Pulmonary artery endothelial cell (primary cell): ENCODE measurements around the gene FIBCD1. TPM values are rescaled to one million over a fixed set of nuclear protein-coding genes. Genes with fewer than 3 reads are reported as not detected.

Experiments used
- DNase-seq: peaks from one replicate; pipeline ENCODE4 v3.0.0-alpha.2; 2011; ENCODE audit warnings: low read depth, low spot score
- total RNA-seq: library from RNA; depleted of rRNA; stranded (reverse); fragments of >200 nt; gene quantifications from 2 replicates; pipeline ENCODE4 v1.2.3, GENCODE V29; 2014

Gene FIBCD1, protein sequence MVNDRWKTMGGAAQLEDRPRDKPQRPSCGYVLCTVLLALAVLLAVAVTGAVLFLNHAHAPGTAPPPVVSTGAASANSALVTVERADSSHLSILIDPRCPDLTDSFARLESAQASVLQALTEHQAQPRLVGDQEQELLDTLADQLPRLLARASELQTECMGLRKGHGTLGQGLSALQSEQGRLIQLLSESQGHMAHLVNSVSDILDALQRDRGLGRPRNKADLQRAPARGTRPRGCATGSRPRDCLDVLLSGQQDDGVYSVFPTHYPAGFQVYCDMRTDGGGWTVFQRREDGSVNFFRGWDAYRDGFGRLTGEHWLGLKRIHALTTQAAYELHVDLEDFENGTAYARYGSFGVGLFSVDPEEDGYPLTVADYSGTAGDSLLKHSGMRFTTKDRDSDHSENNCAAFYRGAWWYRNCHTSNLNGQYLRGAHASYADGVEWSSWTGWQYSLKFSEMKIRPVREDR
- total RNA-seq = not detected in 2 replicates

DNA sequence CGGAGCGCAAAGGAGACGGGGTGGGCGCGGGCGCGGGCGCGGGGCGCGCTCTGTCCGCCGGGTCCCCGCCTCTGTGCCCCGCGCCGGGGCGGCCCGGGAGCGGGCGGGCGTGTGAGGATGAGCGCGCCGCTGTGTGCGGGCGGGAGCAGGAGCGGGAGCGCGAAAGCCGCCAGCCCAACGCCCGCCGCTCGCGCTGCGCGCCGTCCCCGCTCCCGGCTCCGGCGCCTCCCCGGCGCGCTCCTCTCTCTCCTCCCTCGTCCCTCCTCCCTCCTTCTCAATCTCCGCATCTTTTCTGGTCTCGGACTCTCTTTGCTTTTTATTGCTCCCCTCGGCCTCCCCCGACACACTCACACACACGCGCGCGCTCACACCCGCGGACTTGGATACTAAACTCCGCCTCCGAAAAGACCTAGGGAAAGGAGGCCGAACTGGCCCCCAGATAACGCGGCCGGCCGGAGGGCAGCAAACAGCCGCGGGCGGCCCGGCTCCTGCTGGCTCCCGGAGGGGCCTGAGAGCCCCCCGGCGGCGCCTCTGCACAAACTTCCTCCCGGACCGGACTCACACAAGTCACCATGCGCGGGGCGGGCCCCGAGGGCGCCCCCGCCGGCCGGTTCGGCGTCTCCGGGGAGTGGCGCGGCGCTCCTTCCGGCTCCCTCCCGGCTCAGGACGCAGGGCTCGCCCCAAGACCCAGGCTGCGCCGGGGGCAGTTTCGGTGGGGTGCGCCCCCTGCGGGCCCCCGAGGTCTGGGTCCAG lies at the start of gene FIBCD1:
Gene FIBCD1 (minus strand): TSS at position 596 of the 753 bp plus-strand sequence. CDS start 640 bp downstream, outside the sequence.
- no peak for DNase-seq

DNA sequence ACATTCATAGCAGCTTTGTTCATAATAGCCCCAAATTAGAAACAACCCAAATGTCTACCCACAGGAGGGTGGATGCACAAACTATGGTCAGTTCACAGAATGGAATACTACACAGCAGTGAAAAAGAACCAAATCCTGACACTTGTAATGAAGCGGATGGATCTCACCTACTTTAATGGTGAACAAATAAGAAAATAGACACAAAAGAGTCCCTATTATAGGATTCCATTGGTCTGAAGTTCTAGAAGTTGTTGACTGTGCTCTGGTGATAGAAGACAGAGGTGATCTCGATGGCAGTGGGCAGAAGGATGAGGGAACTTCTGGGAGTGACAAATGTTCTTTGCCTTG lies 49.3 kb upstream of the FIBCD1 start:
- DNase-seq = no peak

DNA sequence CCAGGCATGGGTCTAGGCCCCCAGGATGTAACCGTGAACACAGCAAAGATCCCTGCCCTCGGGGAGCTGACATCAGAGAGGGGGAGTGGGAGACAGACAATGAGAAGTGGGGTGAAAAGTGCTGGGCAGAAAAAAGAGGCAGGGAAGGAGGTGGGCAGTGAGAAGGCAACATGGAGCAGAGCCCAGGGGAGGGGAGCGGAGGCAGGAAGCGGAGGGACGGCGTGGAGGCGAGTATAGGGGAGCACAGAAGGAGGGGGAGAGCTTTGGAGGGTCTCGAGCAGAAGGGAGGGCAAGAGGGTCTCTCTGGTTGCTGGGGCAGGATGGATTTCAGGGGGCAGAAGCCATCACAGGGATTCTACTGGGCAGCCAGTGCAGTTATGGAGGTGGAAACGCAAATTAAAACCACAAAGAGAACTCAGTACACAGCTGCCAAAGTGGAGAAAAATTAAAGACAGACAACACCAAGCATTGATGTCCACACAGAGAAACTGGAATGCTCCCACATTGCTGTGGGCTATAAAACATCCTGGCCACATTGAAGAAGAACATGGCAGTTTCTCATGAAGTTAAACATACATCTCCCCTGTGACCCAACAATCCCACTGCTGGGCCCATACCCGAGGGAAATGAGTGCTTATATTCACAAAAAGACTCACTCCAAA lies 48.8 kb upstream of the FIBCD1 start:
- DNase-seq = no peak

DNA sequence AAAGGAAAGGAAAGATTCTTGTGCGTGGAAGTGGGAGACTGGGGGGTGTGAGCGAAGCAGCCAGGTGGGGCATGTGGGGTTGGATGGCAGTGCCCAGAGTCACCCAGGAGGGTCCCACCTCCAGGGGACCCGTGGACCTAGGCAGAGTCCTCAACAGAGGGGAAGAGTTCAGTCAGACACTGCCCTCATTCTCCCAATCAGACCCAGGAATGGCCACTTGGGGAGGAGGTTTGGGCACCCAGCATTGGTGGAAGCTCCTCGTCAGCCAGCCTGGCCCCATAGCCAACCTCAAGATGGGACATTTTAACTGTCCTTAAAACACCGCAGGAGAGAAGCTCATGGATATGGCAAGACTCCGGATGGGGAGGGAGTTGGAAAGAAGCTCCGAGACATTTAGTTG lies 48.0 kb upstream of the FIBCD1 start:
- no peak for DNase-seq

DNA sequence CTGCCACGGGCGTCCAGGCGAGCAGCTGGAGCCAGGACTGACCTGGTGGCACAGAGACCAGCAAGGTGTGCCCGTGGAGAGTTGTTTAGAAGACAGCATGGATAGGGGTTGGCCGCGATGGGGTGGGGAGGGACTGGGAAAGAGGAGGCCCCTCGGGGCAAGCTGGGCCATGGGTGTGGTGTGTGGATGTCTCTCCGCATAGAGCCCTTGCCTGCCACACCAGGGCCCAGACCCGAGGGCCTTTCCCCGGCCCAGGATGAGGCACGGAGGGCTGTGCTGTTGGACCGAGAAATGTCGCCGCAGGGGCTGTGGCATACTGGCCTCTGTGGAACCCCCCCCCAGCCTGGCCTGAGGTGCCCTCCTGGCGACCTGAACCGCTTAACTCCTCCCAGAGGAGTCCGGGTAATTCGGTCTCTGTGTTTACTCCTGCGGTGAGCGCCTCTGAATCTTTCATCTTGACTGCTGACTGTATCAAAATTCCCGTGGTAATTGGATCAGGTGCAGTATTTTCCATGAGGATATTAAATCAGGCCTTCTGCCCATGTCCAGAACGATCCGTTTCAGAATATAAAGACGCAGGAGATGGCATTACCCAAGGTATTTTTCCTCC lies 47.4 kb upstream of the FIBCD1 start:
- DNase-seq = no peak

DNA sequence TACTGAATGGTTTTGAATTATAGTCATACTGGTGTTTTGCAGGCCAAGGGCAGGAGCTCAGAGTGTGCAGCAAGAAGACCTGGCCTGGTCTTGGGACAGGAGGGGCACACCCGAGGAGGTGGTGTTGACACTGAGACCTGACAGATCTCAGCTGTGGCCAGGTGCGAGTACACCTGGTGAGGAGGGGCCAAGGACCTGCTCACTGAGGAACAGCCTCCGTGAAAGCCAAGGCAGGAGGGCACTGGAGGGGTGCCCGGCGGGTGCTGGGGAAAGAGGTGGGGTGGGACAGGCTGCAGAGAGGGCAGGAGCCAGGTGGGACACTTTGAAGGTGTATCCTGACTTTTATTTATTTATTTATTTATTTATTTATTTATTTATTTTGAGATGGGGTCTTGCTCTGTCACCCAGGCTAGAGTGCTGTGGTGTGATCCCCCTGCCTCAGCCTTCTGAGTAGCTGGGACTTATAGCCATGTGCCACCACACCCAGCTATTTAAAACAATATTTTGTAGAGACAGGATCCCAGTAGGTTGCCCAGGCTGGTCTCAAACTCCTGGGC lies 46.6 kb upstream of the FIBCD1 start:
- DNase-seq = no peak

DNA sequence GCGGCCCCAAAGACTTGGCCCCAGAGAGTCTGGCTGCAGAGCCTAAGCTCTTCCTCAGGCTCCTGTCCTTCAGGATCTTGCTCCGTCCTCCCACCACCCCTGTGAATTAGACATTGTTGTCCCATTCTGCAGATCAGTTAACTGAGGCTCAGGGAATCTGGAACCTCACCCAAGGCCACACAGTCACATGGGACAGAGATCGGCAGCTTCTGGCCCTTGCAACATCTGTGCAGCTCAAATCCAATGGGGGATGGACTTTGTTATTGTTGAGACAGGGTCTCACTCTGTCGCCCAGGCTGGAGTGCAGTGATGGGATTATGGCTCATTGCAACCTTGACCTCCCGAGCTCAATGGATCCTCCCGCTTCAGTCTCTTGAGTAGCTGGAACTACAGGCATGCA lies 46.0 kb upstream of the FIBCD1 start:
- DNase-seq = no peak

DNA sequence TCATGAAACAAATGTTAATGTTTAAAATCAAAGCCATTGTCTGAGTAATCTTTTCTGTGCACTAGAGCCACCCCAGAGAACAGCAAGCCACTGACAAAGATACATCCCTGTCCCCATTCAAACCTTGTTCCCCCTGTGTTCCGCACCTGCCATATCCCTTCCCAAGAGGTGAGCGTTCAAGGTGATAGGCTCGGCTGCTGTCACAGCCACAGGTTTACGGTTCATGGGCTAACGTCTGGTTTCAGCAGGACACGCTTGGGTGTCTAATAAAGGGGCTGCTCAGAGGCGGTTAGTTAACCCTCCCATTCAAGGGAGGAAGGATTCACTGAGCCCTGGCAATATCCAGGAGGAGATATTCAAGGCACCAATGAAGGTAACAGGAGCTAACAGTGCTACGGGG lies 45.5 kb upstream of the FIBCD1 start:
- no peak for DNase-seq

DNA sequence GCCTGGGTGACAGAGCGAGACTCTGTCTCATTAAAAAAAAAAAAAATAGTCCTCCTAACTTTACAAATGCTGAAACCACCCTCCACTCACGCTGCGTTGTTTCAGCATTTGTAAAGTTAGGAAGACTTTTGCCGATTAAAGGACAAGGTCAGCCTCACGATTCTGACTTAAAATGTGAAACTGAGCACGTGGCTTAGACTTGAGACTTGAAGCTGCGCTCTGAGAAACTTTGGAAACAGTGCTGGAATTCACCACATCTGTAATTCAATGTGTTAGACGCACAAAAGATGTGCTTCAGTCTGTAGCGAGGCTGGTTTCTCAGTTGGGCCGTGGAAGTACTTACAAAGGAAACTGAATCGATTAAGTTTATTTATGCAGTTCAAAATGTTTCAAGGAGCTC lies 44.9 kb upstream of the FIBCD1 start:
- DNase-seq = no peak

DNA sequence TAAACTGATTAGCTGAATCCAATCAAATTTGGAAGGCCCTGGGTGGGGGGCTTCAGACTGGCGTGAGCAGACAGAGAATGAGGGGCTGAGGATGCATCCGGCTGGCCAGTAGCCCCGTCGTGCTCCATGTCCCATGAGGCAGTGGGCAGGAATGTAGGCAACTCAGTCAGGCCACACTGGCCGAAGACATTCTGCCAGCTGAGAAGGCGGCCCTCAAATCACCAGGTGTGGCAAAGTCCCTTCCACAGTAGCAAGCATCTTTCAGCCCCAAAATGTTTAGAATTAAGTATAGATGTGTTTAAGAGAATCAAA lies 44.3 kb upstream of the FIBCD1 start:
- no peak for DNase-seq

DNA sequence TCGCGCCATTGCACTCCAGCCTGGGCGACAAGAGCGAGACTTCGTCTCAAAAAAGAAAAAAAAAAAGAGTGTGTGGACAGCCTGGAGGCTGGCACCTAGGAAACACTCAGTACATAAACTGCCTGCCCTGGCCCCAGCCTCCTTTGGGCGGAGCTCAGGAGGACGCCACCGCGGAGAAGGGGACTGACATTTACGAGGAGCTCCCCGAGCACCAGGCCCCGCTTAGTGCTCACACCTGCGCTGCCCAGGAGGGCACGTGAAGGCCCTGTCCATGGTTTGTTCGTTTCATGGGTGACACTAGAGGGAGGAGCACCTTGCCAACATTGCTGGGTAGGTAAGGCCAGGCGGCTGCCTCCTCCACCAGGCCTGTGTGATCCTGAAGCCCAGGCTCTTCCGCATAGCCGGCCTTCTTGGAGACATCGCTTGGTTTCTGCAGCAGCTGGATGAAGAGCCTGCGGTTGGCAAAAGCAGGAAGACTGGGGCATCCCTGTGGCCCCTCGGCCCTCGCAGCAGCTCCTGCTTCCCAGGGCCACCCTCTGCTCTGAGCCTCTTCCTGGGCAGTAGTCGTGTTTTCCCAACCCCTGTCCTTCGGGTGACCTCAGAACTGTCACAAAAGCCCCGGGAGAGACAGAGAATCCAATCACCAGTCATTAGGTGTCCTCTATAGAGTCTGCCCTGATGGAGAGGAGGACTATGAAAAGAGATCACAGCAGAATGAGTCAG lies 43.8 kb upstream of the FIBCD1 start:
- no peak for DNase-seq

DNA sequence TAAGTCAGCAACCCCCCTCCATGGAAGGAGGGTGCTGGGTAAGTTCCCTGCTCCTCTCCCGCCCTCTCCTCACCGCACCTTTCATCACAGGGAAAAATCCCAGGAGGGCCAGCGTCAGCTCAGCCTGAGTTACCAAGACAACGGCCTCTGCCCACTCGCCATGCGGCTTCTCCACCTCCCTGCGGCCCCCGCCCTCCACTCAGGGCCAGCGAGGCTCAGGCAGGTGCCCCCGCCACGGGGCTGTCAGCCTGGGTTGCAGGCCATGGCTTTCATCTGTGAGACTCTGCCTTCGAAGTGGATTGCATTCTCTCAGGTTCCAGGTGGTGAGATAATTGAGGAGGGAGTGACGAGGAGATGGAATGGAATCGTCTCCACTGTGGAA lies 42.7 kb upstream of the FIBCD1 start:
- no peak for DNase-seq

DNA sequence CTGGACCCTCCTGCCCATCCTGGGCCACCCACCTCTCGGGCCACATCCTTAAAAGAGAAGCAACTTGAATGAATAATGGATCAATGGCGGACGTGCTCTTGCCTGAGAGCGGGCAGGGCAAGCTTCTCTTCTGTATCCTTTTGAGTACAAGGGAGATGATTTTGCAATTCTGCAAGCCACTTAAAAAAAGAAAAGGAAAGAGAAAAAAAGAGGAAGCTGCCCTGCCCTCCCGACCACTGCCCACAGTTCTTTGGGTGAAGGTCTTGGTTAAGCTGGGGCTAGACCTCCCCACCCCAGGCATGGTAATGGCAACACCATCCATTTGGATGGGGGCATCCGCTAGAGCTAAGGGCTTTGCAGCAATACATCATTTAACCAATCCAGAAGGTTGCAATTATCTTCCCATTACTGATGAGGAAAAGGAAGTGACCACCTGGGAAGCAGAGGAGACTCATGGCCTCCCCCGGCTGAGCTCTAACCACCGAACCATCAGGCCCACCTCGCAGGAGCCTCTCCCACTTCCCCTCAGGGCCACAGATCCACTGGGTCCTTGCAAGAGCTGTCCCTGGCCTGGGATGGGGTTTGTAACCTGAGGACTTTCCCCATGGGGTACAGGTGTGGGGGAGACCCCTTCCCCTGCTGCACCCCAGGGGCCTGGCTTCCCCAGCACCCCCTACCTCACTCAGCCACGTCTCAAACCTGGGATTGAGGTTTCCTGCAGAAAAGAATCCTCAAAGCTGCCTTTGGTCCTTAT lies 42.1 kb upstream of the FIBCD1 start:
- no peak for DNase-seq

DNA sequence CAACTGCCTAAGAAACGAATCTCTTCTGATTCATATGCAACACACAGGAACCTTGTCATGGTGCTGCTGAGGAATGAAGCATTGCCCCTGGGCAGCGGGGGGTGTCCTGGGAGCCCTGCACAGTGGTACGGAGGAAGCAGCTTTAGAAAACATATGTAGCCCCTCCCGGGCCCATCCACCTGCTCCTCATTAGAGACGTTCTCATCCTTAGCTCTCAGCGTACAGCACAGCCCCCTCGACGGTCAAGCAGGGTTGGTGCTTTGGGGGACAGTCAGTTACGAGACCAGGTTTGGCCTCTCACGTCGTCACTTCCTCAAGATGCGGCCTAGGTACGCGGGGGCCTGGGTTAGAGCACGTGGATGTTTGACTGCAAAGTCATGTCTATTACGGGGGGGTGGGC lies 41.5 kb upstream of the FIBCD1 start:
- DNase-seq = no peak

DNA sequence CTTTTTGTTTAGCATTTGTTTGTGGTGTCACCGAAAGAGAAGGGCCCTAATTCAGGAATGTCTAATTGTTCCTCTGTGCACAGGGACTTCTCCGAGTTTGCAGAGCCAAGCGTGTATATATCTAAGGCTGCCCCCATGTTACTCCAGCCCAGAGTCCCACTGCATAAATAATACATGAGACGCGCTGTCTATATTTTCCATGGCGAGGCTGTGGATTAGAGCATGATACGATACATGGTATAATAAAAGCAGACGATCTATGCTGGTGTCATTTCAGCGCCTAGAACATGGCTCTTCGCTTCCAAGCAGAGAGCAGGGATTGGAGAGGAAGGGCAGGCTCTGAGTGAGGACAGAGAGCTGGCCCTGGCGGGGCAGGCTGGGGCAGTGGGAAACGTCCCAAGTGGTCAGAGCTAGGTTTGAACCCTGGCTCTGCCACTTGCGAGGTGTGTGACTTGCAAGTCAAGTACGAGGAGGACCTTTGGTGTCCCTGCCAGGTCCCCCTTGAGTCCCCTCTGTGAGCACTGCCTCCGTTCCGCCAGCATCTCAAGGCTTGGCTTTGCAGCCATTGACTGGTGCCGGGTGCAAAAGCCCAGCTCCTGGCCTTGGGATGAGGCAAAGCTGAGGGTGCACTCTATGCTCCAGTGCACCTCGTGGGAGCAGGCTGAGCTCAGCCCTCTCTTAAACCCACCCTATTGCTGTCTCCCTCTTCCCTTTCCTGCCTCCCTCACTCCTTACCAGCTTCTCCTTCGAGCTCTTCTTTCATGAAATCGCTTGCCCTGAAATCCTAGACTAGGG lies 40.7 kb upstream of the FIBCD1 start:
- no peak for DNase-seq

DNA sequence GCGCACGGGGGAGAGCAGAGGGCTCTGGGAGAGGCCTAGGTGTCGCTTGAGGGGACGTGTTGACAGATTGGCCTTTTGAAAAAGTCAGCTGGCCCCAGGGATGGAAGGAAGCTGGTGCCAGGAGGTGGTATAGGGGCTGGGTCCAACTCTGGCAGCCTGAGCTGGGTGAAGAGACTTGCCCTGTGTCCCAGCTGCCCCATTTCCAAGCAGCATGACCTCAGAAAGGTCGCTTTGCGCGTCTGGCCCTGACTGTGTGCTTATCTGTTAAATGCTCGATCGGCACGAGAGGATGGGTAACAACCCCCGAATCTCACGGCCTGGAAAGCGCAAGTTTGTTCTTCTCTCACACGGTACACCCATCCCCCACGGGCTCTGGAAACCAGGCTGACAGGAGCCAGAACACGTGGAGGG lies 38.8 kb upstream of the FIBCD1 start:
- DNase-seq = no peak

DNA sequence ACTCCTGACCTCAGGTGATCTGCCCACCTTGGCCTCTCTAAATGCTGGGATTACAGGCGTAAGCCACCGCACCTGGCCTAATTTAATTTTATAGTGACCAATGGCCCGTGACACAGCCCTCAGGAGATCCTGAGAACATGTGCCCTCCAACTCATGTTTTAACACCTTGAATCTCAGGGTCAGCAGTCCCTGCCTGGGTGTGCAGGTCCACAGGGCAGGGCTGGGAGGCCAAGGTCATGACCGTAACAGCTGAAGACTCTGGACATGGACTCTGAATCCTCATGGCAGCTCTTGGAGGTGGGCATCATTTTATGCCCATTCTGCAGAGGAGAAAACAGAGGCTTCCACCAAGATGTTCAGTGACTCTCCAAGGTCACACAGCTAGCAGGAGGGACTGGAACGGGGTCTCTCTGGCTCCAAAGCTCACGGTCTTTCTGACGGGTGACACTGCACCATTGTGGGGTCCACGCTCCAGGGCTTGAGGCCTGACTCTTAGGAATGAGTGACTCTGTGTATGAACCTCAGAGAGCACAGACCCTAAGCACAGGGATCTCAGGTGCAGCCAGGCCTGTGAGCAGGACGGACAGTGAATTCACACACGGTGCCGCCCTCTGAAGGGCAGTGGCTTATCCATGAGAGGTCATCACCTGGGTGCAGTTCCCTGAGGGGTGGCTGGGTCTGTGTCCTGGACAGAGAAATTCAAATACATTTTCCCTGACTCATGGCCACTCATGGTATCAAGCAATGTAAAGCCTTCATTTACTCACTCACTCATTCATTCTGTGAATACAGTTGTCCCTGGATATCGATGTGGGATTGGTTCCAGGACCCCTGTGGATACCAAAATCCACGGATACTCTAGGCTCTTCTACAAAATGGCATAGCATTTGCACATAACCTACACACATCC lies 37.1 kb upstream of the FIBCD1 start:
- no peak for DNase-seq

DNA sequence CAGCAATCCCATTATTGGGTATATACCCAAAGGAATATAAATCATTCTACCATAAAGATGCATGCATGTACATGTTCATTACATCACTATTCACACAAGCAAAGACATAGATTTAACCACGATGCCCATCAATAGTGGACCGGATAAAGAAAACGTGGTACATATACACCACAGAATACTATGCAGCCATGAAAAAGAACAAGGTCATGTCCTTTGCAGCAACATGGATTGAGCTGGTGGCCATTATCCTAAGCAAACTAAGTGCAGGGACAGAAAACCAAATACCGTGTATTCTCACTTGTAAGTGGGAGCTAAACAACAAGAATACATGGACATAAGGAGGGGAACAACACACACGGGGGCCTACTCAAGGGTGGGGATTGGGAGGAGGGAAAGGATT lies 36.1 kb upstream of the FIBCD1 start:
- DNase-seq = no peak

DNA sequence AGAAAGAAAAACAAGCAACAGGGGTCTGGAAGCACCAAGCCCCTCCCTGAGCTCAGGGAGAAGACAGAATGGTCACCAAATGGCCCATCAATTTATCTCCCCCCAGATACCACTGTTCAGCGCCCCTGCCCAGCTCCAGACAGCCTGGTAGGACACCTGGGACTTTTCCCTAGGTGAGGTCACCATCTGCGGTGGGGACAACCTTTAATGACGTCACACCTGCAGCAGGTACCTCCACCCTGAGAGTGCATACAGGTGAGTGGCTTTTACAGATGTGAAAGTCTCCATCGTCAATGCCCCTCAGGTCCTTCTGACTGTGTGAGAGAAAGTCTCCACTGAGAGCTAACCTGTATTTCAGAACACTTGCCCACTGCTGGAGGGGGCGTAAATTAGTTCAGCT lies 35.6 kb upstream of the FIBCD1 start:
- no peak for DNase-seq
